ENCODE data around the gene CAPN14.

DNA sequence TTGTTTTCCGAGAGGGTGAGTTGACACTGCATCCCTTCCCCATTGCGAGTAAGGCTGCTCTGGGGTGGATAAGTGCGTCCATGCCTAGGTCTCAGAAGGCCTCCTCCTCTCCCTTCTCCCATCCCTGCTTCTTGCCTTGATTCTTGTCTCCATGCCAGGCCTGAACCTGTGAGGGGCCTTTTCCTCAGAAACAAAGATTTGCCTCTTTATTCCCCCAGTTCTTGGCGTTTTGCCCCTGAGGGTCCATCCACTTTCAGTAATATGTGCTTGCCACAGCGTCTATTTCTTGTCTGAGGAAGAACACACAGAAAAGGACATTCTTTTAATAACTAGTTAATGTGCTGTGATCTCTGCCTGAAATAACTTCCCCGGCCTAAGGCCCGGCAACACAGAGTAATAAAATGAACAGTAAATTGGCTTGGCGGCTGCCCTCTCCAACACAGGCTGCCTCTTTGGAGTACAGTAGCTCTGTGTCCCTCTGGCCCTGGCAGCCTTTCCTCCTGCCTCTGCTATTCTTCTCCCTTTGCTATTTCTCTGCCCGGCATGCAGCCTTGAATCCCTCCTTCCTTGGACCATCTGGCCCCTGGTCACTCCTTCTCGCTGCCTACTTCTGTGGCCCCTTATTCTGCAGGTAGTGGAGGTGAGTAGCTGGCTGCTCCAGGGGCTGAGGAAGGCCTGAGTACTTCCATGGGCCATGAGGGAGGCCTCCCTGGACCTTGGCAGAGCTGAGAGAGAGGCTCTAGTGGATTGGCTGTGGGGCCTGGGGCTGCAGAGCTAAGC, 21.0 kb upstream of the CAPN14 start:
- TF ChIP-seq, protein P1, sequence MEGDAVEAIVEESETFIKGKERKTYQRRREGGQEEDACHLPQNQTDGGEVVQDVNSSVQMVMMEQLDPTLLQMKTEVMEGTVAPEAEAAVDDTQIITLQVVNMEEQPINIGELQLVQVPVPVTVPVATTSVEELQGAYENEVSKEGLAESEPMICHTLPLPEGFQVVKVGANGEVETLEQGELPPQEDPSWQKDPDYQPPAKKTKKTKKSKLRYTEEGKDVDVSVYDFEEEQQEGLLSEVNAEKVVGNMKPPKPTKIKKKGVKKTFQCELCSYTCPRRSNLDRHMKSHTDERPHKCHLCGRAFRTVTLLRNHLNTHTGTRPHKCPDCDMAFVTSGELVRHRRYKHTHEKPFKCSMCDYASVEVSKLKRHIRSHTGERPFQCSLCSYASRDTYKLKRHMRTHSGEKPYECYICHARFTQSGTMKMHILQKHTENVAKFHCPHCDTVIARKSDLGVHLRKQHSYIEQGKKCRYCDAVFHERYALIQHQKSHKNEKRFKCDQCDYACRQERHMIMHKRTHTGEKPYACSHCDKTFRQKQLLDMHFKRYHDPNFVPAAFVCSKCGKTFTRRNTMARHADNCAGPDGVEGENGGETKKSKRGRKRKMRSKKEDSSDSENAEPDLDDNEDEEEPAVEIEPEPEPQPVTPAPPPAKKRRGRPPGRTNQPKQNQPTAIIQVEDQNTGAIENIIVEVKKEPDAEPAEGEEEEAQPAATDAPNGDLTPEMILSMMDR (IDR thresholded peaks at IDR 0.05) = no peak
- no peak for TF ChIP-seq POLR2A (IDR thresholded peaks at IDR 0.05)

Data from uterus (tissue), 2 donors.